SK-N-SH treated with all-trans-retinoic acid at 6 μM for 48 hours (cell line): Measurements from ENCODE around the gene DEF6.

Experiments used
- ATAC-seq: fragments of 200-7000 bp; cut with Tn5 transposase; 3 replicates; pipeline ENCODE4 v1.9.1; 2020; ENCODE audit warnings: mild to moderate bottlenecking, moderate library complexity
- ARNTL ChIP-seq: fragments of 450-650 bp; formaldehyde crosslinking; IDR thresholded peaks from 2 replicates; pipeline ENCODE4 v1.5.0; 2020; ENCODE audit warnings: low read depth, mild to moderate bottlenecking, moderate library complexity, borderline replicate concordance
- BACH2 ChIP-seq: fragments of 250-450 bp; sonication (Bioruptor Pico); IDR thresholded peaks from 2 replicates; pipeline ENCODE4 v1.9.0; 2021; ENCODE audit warnings: mild to moderate bottlenecking, borderline replicate concordance
- CSDC2 ChIP-seq: fragments of 250-450 bp; sonication (Bioruptor Pico); IDR thresholded peaks from 2 replicates; pipeline ENCODE4 v1.5.0; 2020; ENCODE audit warnings: mild to moderate bottlenecking, moderate library complexity
- CSRNP3 ChIP-seq: fragments of 250-450 bp; sonication (Bioruptor Pico); IDR thresholded peaks from 2 replicates; pipeline ENCODE4 v1.5.1; 2021; ENCODE audit warnings: mild to moderate bottlenecking, moderate library complexity
- ESRRG ChIP-seq: fragments of 250-450 bp; sonication (Bioruptor Pico); IDR thresholded peaks from 2 replicates; pipeline ENCODE4 v1.6.1; 2021; ENCODE audit warnings: mild to moderate bottlenecking
- GLIS3 ChIP-seq: fragments of 250-450 bp; sonication (Bioruptor Pico); IDR thresholded peaks from 2 replicates; pipeline ENCODE4 v1.5.0; 2020; ENCODE audit warnings: mild to moderate bottlenecking, moderate library complexity
- OSR1 ChIP-seq: fragments of 250-450 bp; sonication (Bioruptor Pico); IDR thresholded peaks from 2 replicates; pipeline ENCODE4 v1.8.0; 2022; ENCODE audit warnings: moderate library complexity, mild to moderate bottlenecking, inconsistent platforms
- RARB ChIP-seq: fragments of 250-450 bp; sonication (Bioruptor Pico); IDR thresholded peaks from 2 replicates; pipeline ENCODE4 v1.8.0; 2021; ENCODE audit warnings: mild to moderate bottlenecking, moderate library complexity
- SNAI2 ChIP-seq: fragments of 250-450 bp; sonication (Bioruptor Pico); IDR thresholded peaks from 2 replicates; pipeline ENCODE4 v1.5.0; 2020; ENCODE audit warnings: mild to moderate bottlenecking, moderate library complexity
- TCF4 ChIP-seq: fragments of 250-450 bp; sonication (Bioruptor Pico); IDR thresholded peaks from 2 replicates; pipeline ENCODE4 v1.8.0; 2021; ENCODE audit warnings: mild to moderate bottlenecking, moderate library complexity, borderline replicate concordance
- ZC3H10 ChIP-seq: fragments of 250-450 bp; sonication (Bioruptor Pico); IDR thresholded peaks from 2 replicates; pipeline ENCODE4 v1.5.1; 2021; ENCODE audit warnings: mild to moderate bottlenecking, moderate library complexity
- ZFP3 ChIP-seq: fragments of 250-450 bp; sonication (Bioruptor Pico); IDR thresholded peaks from 2 replicates; pipeline ENCODE4 v1.5.0; 2020; ENCODE audit warnings: mild to moderate bottlenecking, moderate library complexity
- ZFP30 ChIP-seq: fragments of 450-650 bp; formaldehyde crosslinking; IDR thresholded peaks from 2 replicates; pipeline ENCODE4 v1.5.0; 2022; ENCODE audit warnings: mild to moderate bottlenecking, moderate library complexity
- ZNF565 ChIP-seq: fragments of 450-650 bp; formaldehyde crosslinking; conservative IDR thresholded peaks from 2 replicates; pipeline ENCODE4 v1.5.0; 2020; ENCODE audit warnings: low read depth, mild to moderate bottlenecking, moderate library complexity
- ZNF8 ChIP-seq: fragments of 450-650 bp; formaldehyde crosslinking; IDR thresholded peaks from 2 replicates; pipeline ENCODE4 v1.5.0; 2020; ENCODE audit warnings: mild to moderate bottlenecking, moderate library complexity
- TF ChIP-seq, protein P1 (sequence below): fragments of 250-450 bp; sonication (Bioruptor Pico); IDR thresholded peaks from 2 replicates; pipeline ENCODE4 v1.5.0; 2020; ENCODE audit warnings: mild to moderate bottlenecking, moderate library complexity
- TF ChIP-seq, protein P2 (sequence below): fragments of 250-450 bp; sonication (Bioruptor Pico); IDR thresholded peaks from 2 replicates; pipeline ENCODE4 v1.8.0; 2020; ENCODE audit warnings: mild to moderate bottlenecking, moderate library complexity, borderline replicate concordance
- TF ChIP-seq, protein P3 (sequence below): fragments of 250-450 bp; sonication (Bioruptor Pico); IDR thresholded peaks from 2 replicates; pipeline ENCODE4 v1.8.0; 2021; ENCODE audit warnings: low read depth, mild to moderate bottlenecking, moderate library complexity, borderline replicate concordance
- TF ChIP-seq, protein P4 (sequence below): fragments of 250-450 bp; sonication (Bioruptor Pico); IDR thresholded peaks from 2 replicates; pipeline ENCODE4 v1.5.1; 2020; ENCODE audit warnings: low read depth, mild to moderate bottlenecking, moderate library complexity

DEF6 gene

GRCh38 chr6:35262596-35262995 lies 35.0 kb upstream of the DEF6 start:
- TF ChIP-seq, protein P1, sequence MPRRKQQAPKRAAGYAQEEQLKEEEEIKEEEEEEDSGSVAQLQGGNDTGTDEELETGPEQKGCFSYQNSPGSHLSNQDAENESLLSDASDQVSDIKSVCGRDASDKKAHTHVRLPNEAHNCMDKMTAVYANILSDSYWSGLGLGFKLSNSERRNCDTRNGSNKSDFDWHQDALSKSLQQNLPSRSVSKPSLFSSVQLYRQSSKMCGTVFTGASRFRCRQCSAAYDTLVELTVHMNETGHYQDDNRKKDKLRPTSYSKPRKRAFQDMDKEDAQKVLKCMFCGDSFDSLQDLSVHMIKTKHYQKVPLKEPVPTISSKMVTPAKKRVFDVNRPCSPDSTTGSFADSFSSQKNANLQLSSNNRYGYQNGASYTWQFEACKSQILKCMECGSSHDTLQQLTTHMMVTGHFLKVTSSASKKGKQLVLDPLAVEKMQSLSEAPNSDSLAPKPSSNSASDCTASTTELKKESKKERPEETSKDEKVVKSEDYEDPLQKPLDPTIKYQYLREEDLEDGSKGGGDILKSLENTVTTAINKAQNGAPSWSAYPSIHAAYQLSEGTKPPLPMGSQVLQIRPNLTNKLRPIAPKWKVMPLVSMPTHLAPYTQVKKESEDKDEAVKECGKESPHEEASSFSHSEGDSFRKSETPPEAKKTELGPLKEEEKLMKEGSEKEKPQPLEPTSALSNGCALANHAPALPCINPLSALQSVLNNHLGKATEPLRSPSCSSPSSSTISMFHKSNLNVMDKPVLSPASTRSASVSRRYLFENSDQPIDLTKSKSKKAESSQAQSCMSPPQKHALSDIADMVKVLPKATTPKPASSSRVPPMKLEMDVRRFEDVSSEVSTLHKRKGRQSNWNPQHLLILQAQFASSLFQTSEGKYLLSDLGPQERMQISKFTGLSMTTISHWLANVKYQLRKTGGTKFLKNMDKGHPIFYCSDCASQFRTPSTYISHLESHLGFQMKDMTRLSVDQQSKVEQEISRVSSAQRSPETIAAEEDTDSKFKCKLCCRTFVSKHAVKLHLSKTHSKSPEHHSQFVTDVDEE, result no peak
- TF ChIP-seq ZNF565 (no peak), CSRNP3 (CRISPR knock-in tag) (no peak), TCF4 (CRISPR knock-in tag) (no peak), CSDC2 (no peak), ZNF8 (no peak), ZFP30 (no peak), GLIS3 (no peak), ZC3H10 (CRISPR knock-in tag) (no peak), RARB (CRISPR knock-in tag) (no peak), BACH2 (CRISPR knock-in tag) (no peak), SNAI2 (no peak), OSR1 (CRISPR knock-in tag) (no peak), ESRRG (CRISPR knock-in tag) (no peak), ARNTL (CRISPR knock-in tag) (no peak)
- TF ChIP-seq, protein P2, sequence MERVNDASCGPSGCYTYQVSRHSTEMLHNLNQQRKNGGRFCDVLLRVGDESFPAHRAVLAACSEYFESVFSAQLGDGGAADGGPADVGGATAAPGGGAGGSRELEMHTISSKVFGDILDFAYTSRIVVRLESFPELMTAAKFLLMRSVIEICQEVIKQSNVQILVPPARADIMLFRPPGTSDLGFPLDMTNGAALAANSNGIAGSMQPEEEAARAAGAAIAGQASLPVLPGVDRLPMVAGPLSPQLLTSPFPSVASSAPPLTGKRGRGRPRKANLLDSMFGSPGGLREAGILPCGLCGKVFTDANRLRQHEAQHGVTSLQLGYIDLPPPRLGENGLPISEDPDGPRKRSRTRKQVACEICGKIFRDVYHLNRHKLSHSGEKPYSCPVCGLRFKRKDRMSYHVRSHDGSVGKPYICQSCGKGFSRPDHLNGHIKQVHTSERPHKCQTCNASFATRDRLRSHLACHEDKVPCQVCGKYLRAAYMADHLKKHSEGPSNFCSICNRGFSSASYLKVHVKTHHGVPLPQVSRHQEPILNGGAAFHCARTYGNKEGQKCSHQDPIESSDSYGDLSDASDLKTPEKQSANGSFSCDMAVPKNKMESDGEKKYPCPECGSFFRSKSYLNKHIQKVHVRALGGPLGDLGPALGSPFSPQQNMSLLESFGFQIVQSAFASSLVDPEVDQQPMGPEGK, result no peak
- TF ChIP-seq, protein P3, sequence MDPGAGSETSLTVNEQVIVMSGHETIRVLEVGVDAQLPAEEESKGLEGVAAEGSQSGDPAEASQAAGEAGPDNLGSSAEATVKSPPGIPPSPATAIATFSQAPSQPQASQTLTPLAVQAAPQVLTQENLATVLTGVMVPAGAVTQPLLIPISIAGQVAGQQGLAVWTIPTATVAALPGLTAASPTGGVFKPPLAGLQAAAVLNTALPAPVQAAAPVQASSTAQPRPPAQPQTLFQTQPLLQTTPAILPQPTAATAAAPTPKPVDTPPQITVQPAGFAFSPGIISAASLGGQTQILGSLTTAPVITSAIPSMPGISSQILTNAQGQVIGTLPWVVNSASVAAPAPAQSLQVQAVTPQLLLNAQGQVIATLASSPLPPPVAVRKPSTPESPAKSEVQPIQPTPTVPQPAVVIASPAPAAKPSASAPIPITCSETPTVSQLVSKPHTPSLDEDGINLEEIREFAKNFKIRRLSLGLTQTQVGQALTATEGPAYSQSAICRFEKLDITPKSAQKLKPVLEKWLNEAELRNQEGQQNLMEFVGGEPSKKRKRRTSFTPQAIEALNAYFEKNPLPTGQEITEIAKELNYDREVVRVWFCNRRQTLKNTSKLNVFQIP (CRISPR knock-in tag), result no peak
- ATAC-seq, result no peak

GRCh38 chr6:35264550-35265274 lies 32.9 kb upstream of the DEF6 start:
- ATAC-seq, result no peak
- TF ChIP-seq, protein P4, sequence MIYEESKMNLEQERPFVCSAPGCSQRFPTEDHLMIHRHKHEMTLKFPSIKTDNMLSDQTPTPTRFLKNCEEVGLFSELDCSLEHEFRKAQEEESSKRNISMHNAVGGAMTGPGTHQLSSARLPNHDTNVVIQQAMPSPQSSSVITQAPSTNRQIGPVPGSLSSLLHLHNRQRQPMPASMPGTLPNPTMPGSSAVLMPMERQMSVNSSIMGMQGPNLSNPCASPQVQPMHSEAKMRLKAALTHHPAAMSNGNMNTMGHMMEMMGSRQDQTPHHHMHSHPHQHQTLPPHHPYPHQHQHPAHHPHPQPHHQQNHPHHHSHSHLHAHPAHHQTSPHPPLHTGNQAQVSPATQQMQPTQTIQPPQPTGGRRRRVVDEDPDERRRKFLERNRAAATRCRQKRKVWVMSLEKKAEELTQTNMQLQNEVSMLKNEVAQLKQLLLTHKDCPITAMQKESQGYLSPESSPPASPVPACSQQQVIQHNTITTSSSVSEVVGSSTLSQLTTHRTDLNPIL (CRISPR knock-in tag), result no peak
- TF ChIP-seq ZC3H10 (CRISPR knock-in tag), result no peak
- no peak for TF ChIP-seq ZFP3 (CRISPR knock-in tag)
- TF ChIP-seq ZNF8, result no peak
- TF ChIP-seq, protein P3 (CRISPR knock-in tag), result no peak
- no peak for TF ChIP-seq CSRNP3 (CRISPR knock-in tag)
